Omental fat pad (tissue), 4 donors: ENCODE results near the gene CAD. TPM values are rescaled to one million over a fixed set of nuclear protein-coding genes. Genes with fewer than 3 reads are reported as not detected.

ENCODE experiments used
- ATAC-seq: fragments of 150-250 bp; one replicate; pipeline ENCODE4 v1.9.1; 2016; ENCODE audit warnings: mild to moderate bottlenecking, moderate library complexity; ENCODE audit not compliant: low FRiP score
- DNase-seq: peaks from one replicate; pipeline ENCODE4 v3.0.0-alpha.2; 2019; ENCODE audit warnings: low spot score
- total RNA-seq, 4 donors: library from RNA; depleted of rRNA; stranded (reverse); fragments of >200 nt; gene quantifications; one replicate each; pipeline ENCODE4 v1.1.0, GENCODE V29; 2016
- TF ChIP-seq, protein P1 (sequence below), 3 donors: fragments of 450-650 bp; IDR thresholded peaks; one replicate each; pipeline ENCODE4 v1.5.1; 2016 to 2017; ENCODE audit warnings: antibody characterized with exemption in 3 of 3, mild to moderate bottlenecking in 3 of 3, moderate library complexity in 2 of 3

CAD gene
- total RNA-seq, 4 donors from 2014 or later = 14.6 to 29.3 (median 24.7) TPM

DNA sequence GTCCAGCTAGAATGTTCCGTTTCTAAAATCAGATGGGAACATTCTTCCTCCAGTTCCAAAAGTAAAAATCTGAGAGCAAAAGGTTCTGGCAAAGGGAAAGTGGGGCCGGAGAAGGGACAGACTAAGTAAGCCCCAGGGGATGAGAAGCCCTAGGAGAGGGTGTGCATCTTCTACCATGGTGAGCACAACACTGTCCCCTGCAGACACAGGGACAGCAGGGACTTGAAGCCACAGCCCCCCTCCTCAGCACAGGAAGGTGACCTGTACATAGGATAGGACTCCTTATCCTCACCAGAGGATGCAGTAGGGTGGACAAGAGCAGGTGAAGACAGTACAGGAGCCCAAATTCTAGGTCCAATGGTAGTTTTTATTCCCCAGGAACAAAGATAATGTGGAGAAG is 17.9 kb upstream of the CAD start:
- TF ChIP-seq, protein P1, sequence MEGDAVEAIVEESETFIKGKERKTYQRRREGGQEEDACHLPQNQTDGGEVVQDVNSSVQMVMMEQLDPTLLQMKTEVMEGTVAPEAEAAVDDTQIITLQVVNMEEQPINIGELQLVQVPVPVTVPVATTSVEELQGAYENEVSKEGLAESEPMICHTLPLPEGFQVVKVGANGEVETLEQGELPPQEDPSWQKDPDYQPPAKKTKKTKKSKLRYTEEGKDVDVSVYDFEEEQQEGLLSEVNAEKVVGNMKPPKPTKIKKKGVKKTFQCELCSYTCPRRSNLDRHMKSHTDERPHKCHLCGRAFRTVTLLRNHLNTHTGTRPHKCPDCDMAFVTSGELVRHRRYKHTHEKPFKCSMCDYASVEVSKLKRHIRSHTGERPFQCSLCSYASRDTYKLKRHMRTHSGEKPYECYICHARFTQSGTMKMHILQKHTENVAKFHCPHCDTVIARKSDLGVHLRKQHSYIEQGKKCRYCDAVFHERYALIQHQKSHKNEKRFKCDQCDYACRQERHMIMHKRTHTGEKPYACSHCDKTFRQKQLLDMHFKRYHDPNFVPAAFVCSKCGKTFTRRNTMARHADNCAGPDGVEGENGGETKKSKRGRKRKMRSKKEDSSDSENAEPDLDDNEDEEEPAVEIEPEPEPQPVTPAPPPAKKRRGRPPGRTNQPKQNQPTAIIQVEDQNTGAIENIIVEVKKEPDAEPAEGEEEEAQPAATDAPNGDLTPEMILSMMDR (IDR thresholded peaks at IDR 0.05) = no peak
- DNase-seq (no peak), ATAC-seq (no peak)

DNA sequence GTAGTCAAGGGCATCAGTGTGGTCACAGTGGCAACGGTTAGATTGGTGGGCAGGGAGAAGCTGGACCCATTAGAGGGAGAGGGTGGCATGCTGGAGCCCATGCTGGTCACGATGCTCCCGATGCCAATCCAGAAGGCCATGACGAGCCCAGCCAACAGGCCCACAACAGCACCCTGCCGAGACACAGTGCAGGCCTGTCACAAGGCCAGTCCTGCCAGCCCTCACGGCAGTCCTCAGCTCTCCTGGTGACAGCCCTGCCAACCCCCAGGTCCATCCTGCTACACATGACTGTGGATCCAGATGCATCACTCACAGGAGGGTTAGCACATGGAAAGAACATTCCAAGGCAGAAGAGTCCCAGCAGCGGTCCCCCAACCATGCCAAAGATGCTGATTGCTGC is 15.5 kb upstream of the CAD start:
- ATAC-seq (no peak), DNase-seq (no peak)
- TF ChIP-seq, protein P1 (IDR thresholded peaks at IDR 0.05) = no peak

DNA sequence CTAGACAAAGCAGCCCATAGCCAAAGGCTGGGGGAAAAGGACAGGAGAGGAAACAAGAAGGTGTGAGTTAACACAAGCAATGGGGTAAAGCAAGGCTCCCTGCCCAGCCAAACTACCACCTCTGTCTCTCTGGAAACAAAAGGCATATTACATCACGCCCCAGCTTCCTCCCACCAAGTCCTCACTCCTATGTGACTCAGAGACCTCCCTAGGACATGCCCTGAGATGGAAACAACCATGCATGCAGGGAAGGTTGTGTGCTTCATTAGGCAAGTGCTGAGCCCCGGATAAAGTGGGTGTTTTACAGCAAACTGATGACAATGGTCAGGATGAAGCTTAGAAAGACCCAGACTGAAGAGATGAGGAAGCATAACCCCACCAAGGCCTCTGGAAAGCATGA is 14.3 kb upstream of the CAD start:
- ATAC-seq = no peak
- TF ChIP-seq, protein P1 (IDR thresholded peaks at IDR 0.05) = no peak
- DNase-seq = no peak

DNA sequence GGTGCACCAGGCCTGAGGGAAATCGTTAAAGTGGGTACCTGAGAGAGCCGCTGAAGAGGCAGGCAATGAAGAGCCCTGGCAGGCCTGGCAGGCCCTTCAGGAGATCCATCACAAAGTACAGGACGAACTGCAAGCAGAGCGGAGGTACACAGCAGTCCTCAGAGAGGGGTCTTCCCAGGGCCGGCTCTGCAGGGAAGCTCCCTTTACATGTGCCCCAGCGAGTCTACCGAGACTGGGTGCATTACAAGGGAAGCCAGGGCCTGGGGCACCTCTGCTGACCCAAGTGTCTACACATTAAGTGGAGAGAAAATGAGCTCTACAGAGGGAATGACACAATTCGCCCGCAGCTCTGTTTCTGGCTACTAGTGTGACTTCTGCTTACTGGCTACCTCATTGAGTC is 13.4 kb upstream of the CAD start:
- ATAC-seq (no peak), DNase-seq (no peak)
- TF ChIP-seq, protein P1 (IDR thresholded peaks at IDR 0.05) = no peak

DNA sequence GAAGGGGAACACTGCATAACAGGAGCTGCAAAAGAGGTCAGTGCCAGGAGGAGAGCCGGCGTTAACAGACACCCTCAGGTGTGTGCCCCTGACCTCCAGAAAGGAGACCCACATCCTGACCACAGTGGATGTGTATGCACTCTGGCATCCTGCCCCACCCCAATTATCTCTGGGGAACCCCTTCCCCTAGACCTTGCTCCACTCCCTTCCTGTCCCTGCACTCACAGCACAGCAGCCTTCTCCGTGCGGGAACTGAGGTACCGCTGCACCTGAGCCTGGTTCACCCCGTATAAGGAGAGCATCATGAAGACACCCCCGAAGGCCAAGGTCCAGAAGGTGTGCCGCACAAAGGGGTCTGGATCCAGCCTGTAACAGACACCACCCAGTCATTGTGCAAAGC is 12.6 kb upstream of the CAD start:
- no peak for ATAC-seq
- TF ChIP-seq, protein P1 (IDR thresholded peaks at IDR 0.05) = no peak
- no peak for DNase-seq

DNA sequence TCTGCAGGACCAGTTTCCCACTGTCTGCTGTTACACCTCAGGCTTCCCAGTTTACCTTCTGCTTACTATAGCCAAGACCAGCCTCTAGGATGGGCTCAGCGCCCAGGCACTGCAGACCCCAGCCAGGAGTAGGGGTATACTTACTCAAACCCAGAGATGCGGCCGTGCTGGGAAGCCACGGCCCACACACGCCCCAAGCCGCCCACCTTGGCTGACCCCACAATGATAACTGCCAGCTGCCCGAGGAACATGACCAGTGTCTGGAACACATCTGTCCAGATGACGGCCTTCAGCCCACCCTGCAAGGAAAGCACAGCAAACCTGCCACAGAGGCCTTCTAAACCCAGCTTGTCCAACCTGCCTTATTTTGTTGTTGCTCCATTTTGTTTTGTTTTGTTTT is 12.0 kb upstream of the CAD start:
- DNase-seq = no peak
- ATAC-seq = no peak
- TF ChIP-seq, protein P1 (IDR thresholded peaks at IDR 0.05) = no peak

DNA sequence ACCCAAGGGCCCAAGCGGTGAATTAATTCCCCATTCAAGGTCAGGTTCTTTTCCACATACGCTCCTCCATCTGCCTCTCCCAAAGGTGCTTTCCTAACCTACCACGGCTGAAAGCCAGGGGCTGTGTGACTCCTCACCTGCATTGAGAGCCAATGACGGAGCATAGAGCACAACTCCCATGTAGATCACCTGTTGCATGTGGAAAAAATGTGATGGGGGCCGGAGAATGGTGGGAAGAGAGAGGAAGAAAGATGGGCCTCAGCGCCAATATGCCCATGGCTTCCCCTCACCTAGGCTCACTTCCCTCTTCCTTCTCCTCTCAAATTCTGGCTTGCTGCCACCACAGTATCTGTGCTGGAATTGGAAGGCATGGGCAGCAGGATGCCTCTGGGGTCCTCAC is 10.8 kb upstream of the CAD start:
- ATAC-seq (no peak), DNase-seq (no peak)
- TF ChIP-seq, protein P1 (IDR thresholded peaks at IDR 0.05) = no peak
